H1 (cell line): ENCODE results near the gene TMEM260. TPM values are rescaled to one million over a fixed set of nuclear protein-coding genes. Genes with fewer than 3 reads are reported as not detected.

ENCODE experiments used
- CTCF ChIA-PET: fragments of 300-600 bp; sonication (Branson Sonifier 250); formaldehyde crosslinking; loops from one replicate; lab custom pipeline; 2021; ENCODE audit not compliant: partially characterized antibody; lab: Charles Lee
- POLR2A ChIA-PET: fragments of 300-600 bp; sonication (Branson Sonifier 250); formaldehyde crosslinking; loops from one replicate; lab custom pipeline; 2021; ENCODE audit warnings: inconsistent platforms; ENCODE audit not compliant: partially characterized antibody; lab: Charles Lee
- DNase-seq, 2 experiments: peaks; one replicate each; pipeline versions ENCODE4 v3.0.0 to v3.0.0-alpha.2; 2010 to 2022; ENCODE audit warnings: low spot score in 2 of 2, low read depth in 1 of 2, mixed read lengths in 1 of 2
- FAIRE-seq: peaks from 2 replicates; lab custom pipeline; 2011; peaks lifted over from hg19 to GRCh38; lab: Jason Lieb, UNC
- H2AFZ ChIP-seq: 2 replicates; pipeline ENCODE4 v1.8.1; 2012; ENCODE audit warnings: low read length, inconsistent platforms
- H2AK5ac ChIP-seq: 2 replicates; pipeline ENCODE4 v1.6.1; 2013; ENCODE audit warnings: low read depth, low read length
- H2BK120ac ChIP-seq: replicated peaks from 2 replicates; pipeline ENCODE3; 2013; ENCODE audit warnings: low read depth, low read length, inconsistent platforms
- H2BK12ac ChIP-seq: 2 replicates; pipeline ENCODE4 v1.6.1; 2013; ENCODE audit warnings: low read depth, low read length
- H2BK15ac ChIP-seq: 2 replicates; pipeline ENCODE4 v1.6.1; 2013; ENCODE audit warnings: low read length
- H2BK20ac ChIP-seq: 2 replicates; pipeline ENCODE4 v1.6.1; 2013; ENCODE audit warnings: low read length
- H2BK5ac ChIP-seq: 2 replicates; pipeline ENCODE4 v1.6.1; 2013; ENCODE audit warnings: low read depth, low read length
- H3K14ac ChIP-seq: 2 replicates; pipeline ENCODE4 v1.6.1; 2013; ENCODE audit warnings: inconsistent platforms; ENCODE audit not compliant: insufficient read length
- H3K18ac ChIP-seq: 2 replicates; pipeline ENCODE4 v1.6.1; 2013; ENCODE audit warnings: low read length; ENCODE audit errors: extremely low read depth
- H3K23ac ChIP-seq: 2 replicates; pipeline ENCODE4 v1.6.1; 2013; ENCODE audit warnings: inconsistent platforms; ENCODE audit not compliant: insufficient read length
- H3K23me2 ChIP-seq: 2 replicates; pipeline ENCODE4 v1.6.1; 2013; ENCODE audit warnings: low read depth, low read length
- H3K27ac ChIP-seq: 2 replicates; pipeline ENCODE4 v1.6.1; 2011; ENCODE audit warnings: low read depth, low read length, inconsistent platforms
- H3K27me3 ChIP-seq, 4 experiments: replicated peaks in 1 of 4; 1 replicate in 1 of 4; 2 replicates in 3 of 4; pipeline versions ENCODE4 v1.6.1 to v1.8.1; 2011 to 2013; ENCODE audit warnings: low read length in 3 of 4, mild to moderate bottlenecking in 3 of 4, inconsistent platforms in 2 of 4, mixed read lengths in 2 of 4, moderate library complexity in 1 of 4; ENCODE audit not compliant: control insufficient read depth in 3 of 4, insufficient read depth in 3 of 4; ENCODE audit errors: extremely low read depth in 1 of 4
- H3K36me3 ChIP-seq, 4 experiments: 2 replicates each; pipeline versions ENCODE4 v1.6.1 to v1.8.1; 2011 to 2013; ENCODE audit warnings: mild to moderate bottlenecking in 4 of 4, low read length in 3 of 4, moderate library complexity in 2 of 4, control low read depth in 1 of 4, inconsistent platforms in 1 of 4; ENCODE audit not compliant: insufficient read depth in 4 of 4, control insufficient read depth in 2 of 4
- H3K4ac ChIP-seq: replicated peaks from 2 replicates; pipeline ENCODE3; 2013; ENCODE audit warnings: low read length, low read depth, mixed read lengths, inconsistent platforms; ENCODE audit not compliant: insufficient read length
- H3K4me1 ChIP-seq, 4 experiments: replicated peaks in 1 of 4; 1 replicate in 1 of 4; 2 replicates in 3 of 4; pipeline versions ENCODE4 v1.6.1 to v1.8.1; 2011 to 2013; ENCODE audit warnings: low read length in 3 of 4, inconsistent platforms in 2 of 4, mixed read lengths in 1 of 4; ENCODE audit not compliant: insufficient read depth in 4 of 4, control insufficient read depth in 3 of 4
- H3K4me2 ChIP-seq, 2 experiments: 2 replicates each; pipeline versions ENCODE4 v1.6.1 to v1.8.1; 2011 to 2013; ENCODE audit warnings: low read depth in 2 of 2, low read length in 2 of 2, control low read depth in 1 of 2, inconsistent platforms in 1 of 2, mild to moderate bottlenecking in 1 of 2; ENCODE audit not compliant: insufficient read depth in 1 of 2
- H3K4me3 ChIP-seq, 4 experiments: fragments of 200-600, 300-600 bp in 1 of 4; sonication (generic), shearing (Covaris generic), sonication (Bioruptor Twin) in 1 of 4; 2 replicates each; pipeline versions ENCODE4 v1.5.1 to v1.8.1; 2011 to 2016; ENCODE audit warnings: low read length in 4 of 4, low read depth in 3 of 4, control low read depth in 2 of 4, inconsistent platforms in 2 of 4, mild to moderate bottlenecking in 2 of 4, mixed read lengths in 1 of 4, moderate library complexity in 1 of 4; ENCODE audit not compliant: insufficient read depth in 2 of 4; ENCODE audit errors: extremely low read depth in 1 of 4
- H3K56ac ChIP-seq: replicated peaks from 2 replicates; pipeline ENCODE3; 2013; ENCODE audit warnings: low read depth, mild to moderate bottlenecking, mixed read lengths, low read length, inconsistent platforms; ENCODE audit not compliant: insufficient read length
- H3K79me1 ChIP-seq: 2 replicates; pipeline ENCODE4 v1.6.1; 2013; ENCODE audit warnings: low read depth, low read length, control low read depth
- H3K79me2 ChIP-seq, 2 experiments: 2 replicates each; pipeline versions ENCODE4 v1.6.1 to v1.8.1; 2012 to 2013; ENCODE audit warnings: low read length in 2 of 2, mild to moderate bottlenecking in 2 of 2, inconsistent platforms in 1 of 2; ENCODE audit not compliant: insufficient read depth in 2 of 2, control insufficient read depth in 1 of 2
- H3K9ac ChIP-seq, 4 experiments: replicated peaks in 1 of 4; 1 replicate in 1 of 4; 2 replicates in 3 of 4; pipeline versions ENCODE4 v1.6.1 to v1.8.1; 2011 to 2013; ENCODE audit warnings: low read depth in 3 of 4, low read length in 3 of 4, control low read depth in 2 of 4, mild to moderate bottlenecking in 2 of 4, moderate library complexity in 2 of 4, inconsistent platforms in 1 of 4; ENCODE audit errors: extremely low read depth in 1 of 4
- H3K9me3 ChIP-seq, 2 experiments: 2 replicates each; pipeline versions ENCODE4 v1.6.1 to v1.8.1; 2012 to 2013; ENCODE audit warnings: mild to moderate bottlenecking in 2 of 2, moderate library complexity in 2 of 2, control low read depth in 1 of 2, inconsistent platforms in 1 of 2, low read depth in 1 of 2, low read length in 1 of 2, mixed read lengths in 1 of 2; ENCODE audit not compliant: insufficient read depth in 2 of 2
- H4K20me1 ChIP-seq, 2 experiments: replicated peaks in 1 of 2; 2 replicates each; pipeline versions ENCODE3 to v1.8.1; 2011 to 2013; ENCODE audit warnings: inconsistent platforms in 2 of 2, low read length in 2 of 2, mild to moderate bottlenecking in 1 of 2; ENCODE audit not compliant: insufficient read depth in 2 of 2, control insufficient read depth in 1 of 2
- H4K5ac ChIP-seq: 2 replicates; pipeline ENCODE4 v1.6.1; 2013; ENCODE audit warnings: low read length, low read depth, mixed read lengths, inconsistent platforms; ENCODE audit not compliant: insufficient read length
- H4K8ac ChIP-seq: 2 replicates; pipeline ENCODE4 v1.8.0; 2013; ENCODE audit warnings: mild to moderate bottlenecking, moderate library complexity, low read length, inconsistent platforms; ENCODE audit not compliant: insufficient read depth; ENCODE audit errors: extremely low read depth
- H4K91ac ChIP-seq: replicated peaks from 2 replicates; pipeline ENCODE3; 2013; ENCODE audit warnings: low read length, mixed read lengths, inconsistent platforms; ENCODE audit not compliant: insufficient read length
- CHD2 ChIP-seq: IDR thresholded peaks from 2 replicates; pipeline ENCODE4 v1.6.1; 2012; ENCODE audit warnings: low read length, improper control_type of control experiment
- CTCF ChIP-seq, 3 experiments: IDR thresholded peaks; 1 replicate in 2 of 3; 2 replicates in 1 of 3; pipeline versions ENCODE4 v1.5.1 to v1.6.1; 2011; ENCODE audit warnings: low read length in 3 of 3, mild to moderate bottlenecking in 3 of 3, inconsistent platforms in 2 of 3, low read depth in 1 of 3, moderate library complexity in 1 of 3; ENCODE audit not compliant: insufficient read depth in 1 of 3; ENCODE audit errors: control extremely low read depth in 1 of 3
- EGR1 ChIP-seq: IDR thresholded peaks from 2 replicates; pipeline ENCODE4 v1.6.1; 2011; ENCODE audit warnings: low read depth, low read length, borderline replicate concordance
- RNF2 ChIP-seq: fragments of 200-900, 300-1000 bp; sonication (generic); IDR thresholded peaks from 2 replicates; pipeline ENCODE4 v1.7.1; 2016; ENCODE audit warnings: borderline replicate concordance, low read depth, mild to moderate bottlenecking, antibody characterized with exemption, low read length; ENCODE audit not compliant: poor library complexity, severe bottlenecking; ENCODE audit errors: missing control alignments
- SRF ChIP-seq: IDR thresholded peaks from 2 replicates; pipeline ENCODE4 v1.6.1; 2011; ENCODE audit warnings: mild to moderate bottlenecking, low read depth, low read length, moderate library complexity
- WGBS, 2 experiments: shearing (Covaris generic) in 1 of 2; methylation state at CpG; one replicate each; pipeline versions ENCODE4 v1.1.6 to v1.1.7; 2013 to 2015; ENCODE audit warnings: low lambda C conversion rate in 2 of 2, mixed read lengths in 2 of 2, inconsistent platforms in 1 of 2, low coverage in 1 of 2, missing lambda C conversion rate in 1 of 2; ENCODE audit not compliant: insufficient replicate concordance in 2 of 2, insufficient coverage in 1 of 2, insufficient read length in 1 of 2; ENCODE audit errors: extremely low coverage in 1 of 2, missing lambda C conversion rate in 1 of 2; 5-methylcytosine and 5-hydroxymethylcytosine counted together
- polyA plus RNA-seq, 7 experiments: library from polyadenylated mRNA; depleted of rRNA in 3 of 7; stranded (reverse) in 5 of 7; unstranded in 2 of 7; fragments of >200 nt in 5 of 7; fragments of 200-250 nt in 2 of 7; gene quantifications; 1 replicate in 5 of 7; 2 replicates in 1 of 7; 4 replicates in 1 of 7; pipeline versions ENCODE4 v1.2.1 to v1.2.3, GENCODE V29; 2011 to 2013; ENCODE audit warnings: missing spikeins in 2 of 7, mixed read lengths in 2 of 7
- total RNA-seq: library from RNA; stranded (reverse); fragmentation: NEBNext Ultra II Directional; extraction: Animal tissue kit (Norgen Biotek cat#: 25700); gene quantifications from 2 replicates; pipeline ENCODE4 v1.2.1, GENCODE V29; 2021

Gene TMEM260
- total and polyA plus RNA-seq, 2 of the 8 experiments (the other 6 are each of a cell fraction or from before 2014, with no cell fraction given), result 14.4 to 15.2 TPM

- H2AFZ ChIP-seq, result no peak overlapping the region
- DNase-seq, result no peak
- H3K27ac ChIP-seq, result no peak overlapping the region
- H4K5ac ChIP-seq, result no peak overlapping the region
- H2BK15ac ChIP-seq, result no peak overlapping the region
- no peaks in the 10 kb centered on the region for H4K20me1 ChIP-seq
- no peak overlapping the region for H3K4me2 ChIP-seq
- no peak overlapping the region for H3K56ac ChIP-seq
- H3K23ac ChIP-seq, result no peak overlapping the region
- no peak overlapping the region for H3K18ac ChIP-seq
- no peak overlapping the region for H4K91ac ChIP-seq
- no peak overlapping the region for H2BK5ac ChIP-seq
- no peaks in the 10 kb centered on the region for H3K79me1 ChIP-seq
- no peak overlapping the region for H2BK12ac ChIP-seq
- H2BK120ac ChIP-seq, result no peak overlapping the region
- no peak overlapping the region for H3K4me3 ChIP-seq
- no peak overlapping the region for H4K8ac ChIP-seq
- H3K4ac ChIP-seq, result no peak overlapping the region
- H3K27me3 ChIP-seq, result no peaks in the 10 kb centered on the region
- H3K36me3 ChIP-seq, result no peaks in the 10 kb centered on the region
- ChIA-PET POLR2A (interaction anchor here (1.0 to 1.1 kb wide), 2 partner anchors 21 to 27 kb away, joined by 3 to 4 read pairs; partner anchors contain the start of gene TMEM260), CTCF (interaction anchor here (0.6 to 6.4 kb wide), 28 partner anchors 11 to 846 kb away, joined by 3 to 105 read pairs (median 3); partner anchors contain the start of gene TMEM260)
- peaks cover 0 to 4% (median 0%) of the 10 kb centered on the region in 4 experiments; a peak in 1 of 7 replicates for H3K4me1 ChIP-seq
- no peaks in the 10 kb centered on the region for H3K79me2 ChIP-seq
- no peak overlapping the region for H3K9ac ChIP-seq
- no peak overlapping the region for H3K14ac ChIP-seq
- no peak overlapping the region for H2BK20ac ChIP-seq
- H2AK5ac ChIP-seq, result no peak overlapping the region
- no peaks in the 10 kb centered on the region for H3K9me3 ChIP-seq
- WGBS, 2 experiments, result 56% methylated on average over 4 of the region's 4 CpGs; no CpG with 5 or more reads in 1 of the 2 experiments
- peak; percentile 84 for FAIRE-seq
- no peaks in the 10 kb centered on the region for H3K23me2 ChIP-seq
- TF ChIP-seq RNF2 (no peak), CHD2 (no peak), CTCF (IDR thresholded peaks at IDR 0.05; ENCODE audit: control extremely low read depth in 1 of 3, insufficient read depth in 1 of 3, low read depth in 1 of 3, low read length in 3 of 3) (peak; percentile 67 to 72 (median 71)), EGR1 (no peak), SRF (no peak)
These were observed 27.0 kb upstream of the TMEM260 start for GRCh38 chr14:56552615-56553014.
